Endothelial cell (in vitro differentiated cells): ENCODE data around the gene ARL11. TPM values are rescaled to one million over a fixed set of nuclear protein-coding genes. Genes with fewer than 3 reads are reported as not detected.

Experiments used
- DNase-seq: peaks from one replicate; pipeline ENCODE4 v3.0.0; 2021; ENCODE audit warnings: low spot score
- H3K27ac Mint-ChIP-seq: one replicate; pipeline ENCODE4 v1.8.0; 2021; ENCODE audit warnings: mixed read lengths, inconsistent platforms; ENCODE audit not compliant: unreplicated experiment
- H3K27me3 Mint-ChIP-seq: one replicate; pipeline ENCODE4 v1.8.0; 2021; ENCODE audit warnings: mild to moderate bottlenecking, moderate library complexity, mixed read lengths, inconsistent platforms; ENCODE audit not compliant: unreplicated experiment
- H3K36me3 Mint-ChIP-seq: one replicate; pipeline ENCODE4 v1.8.0; 2021; ENCODE audit warnings: mild to moderate bottlenecking, low read depth, mixed read lengths, inconsistent platforms; ENCODE audit not compliant: unreplicated experiment
- H3K4me1 Mint-ChIP-seq: one replicate; pipeline ENCODE4 v1.8.0; 2021; ENCODE audit warnings: mild to moderate bottlenecking, mixed read lengths, inconsistent platforms; ENCODE audit not compliant: unreplicated experiment
- H3K4me3 Mint-ChIP-seq: one replicate; pipeline ENCODE4 v1.8.0; 2021; ENCODE audit warnings: mild to moderate bottlenecking, mixed read lengths, inconsistent platforms; ENCODE audit not compliant: unreplicated experiment
- H3K9me3 Mint-ChIP-seq: one replicate; pipeline ENCODE4 v1.8.0; 2021; ENCODE audit warnings: mixed read lengths, inconsistent platforms; ENCODE audit not compliant: unreplicated experiment
- total RNA-seq: library from RNA; stranded (reverse); fragmentation: NEBNext Ultra II Directional; extraction: Animal tissue kit (Norgen Biotek cat#: 25700); gene quantifications from one replicate; pipeline ENCODE4 v1.2.1, GENCODE V29; 2021; ENCODE audit not compliant: unreplicated experiment
- TF ChIP-seq, protein P1 (sequence below): fragments of 200-600 bp; sonication (generic); IDR thresholded peaks from one replicate; pipeline ENCODE4 v1.5.0; 2021; ENCODE audit warnings: antibody characterized with exemption; ENCODE audit not compliant: unreplicated experiment

Gene ARL11
- total RNA-seq, 1 donor from 2014 or later: 1.4 TPM

DNA sequence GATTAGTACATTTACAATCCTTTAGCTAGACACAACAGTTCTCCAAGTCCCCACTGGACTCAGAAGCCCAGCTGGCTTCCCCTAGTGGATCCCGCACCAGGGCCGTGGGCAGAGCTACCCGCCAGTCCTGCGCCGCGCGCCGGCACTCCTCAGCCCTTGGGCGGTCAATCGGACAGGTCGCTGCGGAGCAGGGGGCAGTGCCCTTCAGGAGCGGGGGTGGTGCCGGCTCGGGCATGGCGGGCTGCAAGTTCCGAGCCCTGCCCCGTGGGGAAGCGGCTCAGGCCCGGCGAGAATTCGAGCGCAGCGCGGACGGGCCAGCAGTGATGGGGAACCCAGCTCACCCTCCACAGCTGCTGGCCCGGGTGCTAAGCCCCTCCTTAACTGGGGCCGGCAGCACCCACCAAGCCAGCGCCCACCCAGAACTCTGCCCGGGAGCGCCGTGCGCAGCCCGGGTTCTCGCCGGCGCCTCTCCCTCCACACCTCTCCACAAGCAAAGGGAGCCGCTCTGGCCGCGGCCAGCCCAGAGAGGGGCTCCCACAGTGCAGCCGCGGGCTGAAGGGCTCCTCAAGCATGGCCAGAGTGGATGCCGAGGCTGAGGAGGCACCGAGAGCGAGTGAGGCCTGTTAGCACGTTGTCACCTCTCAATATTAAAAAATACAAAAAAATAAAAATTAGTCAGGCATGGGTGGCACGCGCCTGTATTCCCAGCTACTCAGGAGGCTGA lies 50.0 kb downstream of the ARL11 start:
- Mint-ChIP-seq H3K27ac (no peak overlapping the region), H3K4me3 (no peak overlapping the region), H3K36me3 (peaks cover 31% of the 10 kb centered on the region), H3K27me3 (peaks cover 2% of the 10 kb centered on the region), H3K9me3 (no peaks in the 10 kb centered on the region), H3K4me1 (no peaks in the 10 kb centered on the region)
- TF ChIP-seq, protein P1, sequence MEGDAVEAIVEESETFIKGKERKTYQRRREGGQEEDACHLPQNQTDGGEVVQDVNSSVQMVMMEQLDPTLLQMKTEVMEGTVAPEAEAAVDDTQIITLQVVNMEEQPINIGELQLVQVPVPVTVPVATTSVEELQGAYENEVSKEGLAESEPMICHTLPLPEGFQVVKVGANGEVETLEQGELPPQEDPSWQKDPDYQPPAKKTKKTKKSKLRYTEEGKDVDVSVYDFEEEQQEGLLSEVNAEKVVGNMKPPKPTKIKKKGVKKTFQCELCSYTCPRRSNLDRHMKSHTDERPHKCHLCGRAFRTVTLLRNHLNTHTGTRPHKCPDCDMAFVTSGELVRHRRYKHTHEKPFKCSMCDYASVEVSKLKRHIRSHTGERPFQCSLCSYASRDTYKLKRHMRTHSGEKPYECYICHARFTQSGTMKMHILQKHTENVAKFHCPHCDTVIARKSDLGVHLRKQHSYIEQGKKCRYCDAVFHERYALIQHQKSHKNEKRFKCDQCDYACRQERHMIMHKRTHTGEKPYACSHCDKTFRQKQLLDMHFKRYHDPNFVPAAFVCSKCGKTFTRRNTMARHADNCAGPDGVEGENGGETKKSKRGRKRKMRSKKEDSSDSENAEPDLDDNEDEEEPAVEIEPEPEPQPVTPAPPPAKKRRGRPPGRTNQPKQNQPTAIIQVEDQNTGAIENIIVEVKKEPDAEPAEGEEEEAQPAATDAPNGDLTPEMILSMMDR: no peak
- no peak for DNase-seq

DNA sequence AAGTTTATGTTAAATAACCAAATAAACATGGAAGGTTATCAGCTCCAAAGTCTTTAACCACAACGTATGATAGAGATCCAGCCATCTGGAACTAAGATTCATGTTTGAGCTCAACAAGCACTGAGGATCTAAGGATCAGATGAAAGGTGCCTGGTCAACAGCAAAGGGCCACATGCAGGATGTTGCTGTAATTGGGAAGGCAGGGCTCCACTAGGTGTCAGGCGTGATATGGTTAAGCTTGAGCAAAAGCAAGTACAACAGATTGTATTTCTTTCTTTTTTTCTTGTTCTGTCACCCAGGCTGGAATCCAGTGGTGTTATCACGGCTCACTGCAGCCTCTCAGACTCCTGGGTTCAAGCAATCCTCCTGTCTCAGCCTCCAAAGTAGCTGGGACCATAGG lies 50.9 kb downstream of the ARL11 start:
- no peaks in the 10 kb centered on the region for H3K9me3 Mint-ChIP-seq
- peaks cover 31% of the 10 kb centered on the region for H3K36me3 Mint-ChIP-seq
- TF ChIP-seq, protein P1: no peak
- H3K4me1 Mint-ChIP-seq: no peaks in the 10 kb centered on the region
- no peak for DNase-seq
- H3K27me3 Mint-ChIP-seq: peaks cover 2% of the 10 kb centered on the region
- H3K27ac Mint-ChIP-seq: no peak overlapping the region
- no peak overlapping the region for H3K4me3 Mint-ChIP-seq

DNA sequence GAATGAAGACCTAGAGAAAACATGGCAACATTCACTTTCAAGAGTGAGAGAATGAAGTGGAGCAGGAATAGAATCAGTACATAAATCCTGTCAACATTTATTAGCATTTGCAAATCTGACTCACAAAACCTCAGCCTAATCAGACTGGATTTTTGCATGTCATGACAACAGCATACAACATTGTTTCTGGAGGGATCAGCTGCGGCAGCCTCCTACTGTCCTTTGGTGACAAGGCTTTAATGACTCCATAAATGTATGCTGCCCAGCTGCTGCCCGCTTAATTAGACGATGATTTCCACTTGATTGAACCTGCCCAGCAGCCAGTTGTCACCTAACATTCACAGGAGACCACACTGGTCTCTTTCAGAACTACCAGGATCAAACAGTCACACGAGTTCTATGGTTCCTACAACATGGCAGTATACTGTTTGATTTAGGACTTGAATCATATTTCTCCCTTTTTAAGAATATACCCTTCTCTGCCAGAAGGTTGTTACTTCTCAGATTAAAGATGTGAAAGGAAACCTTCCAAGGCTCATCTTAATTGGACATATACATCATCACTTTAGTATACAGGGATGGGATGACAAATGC lies 53.6 kb downstream of the ARL11 start:
- TF ChIP-seq, protein P1: no peak
- DNase-seq: no peak
- Mint-ChIP-seq H3K27ac (no peak overlapping the region), H3K4me3 (no peak overlapping the region), H3K4me1 (no peaks in the 10 kb centered on the region), H3K9me3 (no peaks in the 10 kb centered on the region), H3K36me3 (peaks cover 27% of the 10 kb centered on the region), H3K27me3 (no peaks in the 10 kb centered on the region)

Other genes with a start within 250 kb of the ARL11 start
- 3.9 TPM for gene CAB39L, start 184.4 kb upstream of the ARL11 start, total RNA-seq
- gene SETDB2, start 184.2 kb upstream of the ARL11 start, total RNA-seq: 8.9 TPM
- 16.4 TPM for gene PHF11, start 132.6 kb upstream of the ARL11 start, total RNA-seq
- 41.2 TPM for gene RCBTB1, start 42.9 kb upstream of the ARL11 start, total RNA-seq
- 59.0 TPM for gene EBPL, start 63.0 kb downstream of the ARL11 start, total RNA-seq
- 50.3 TPM for gene KPNA3, start 164.2 kb downstream of the ARL11 start, total RNA-seq